GM19240 (cell line): Measurements from ENCODE around the gene IPPK.

Source experiments
- DNase-seq: peaks from one replicate; pipeline ENCODE4 v3.0.0; 2011; ENCODE audit warnings: low spot score; ENCODE audit not compliant: insufficient read length

The IPPK gene, protein sequence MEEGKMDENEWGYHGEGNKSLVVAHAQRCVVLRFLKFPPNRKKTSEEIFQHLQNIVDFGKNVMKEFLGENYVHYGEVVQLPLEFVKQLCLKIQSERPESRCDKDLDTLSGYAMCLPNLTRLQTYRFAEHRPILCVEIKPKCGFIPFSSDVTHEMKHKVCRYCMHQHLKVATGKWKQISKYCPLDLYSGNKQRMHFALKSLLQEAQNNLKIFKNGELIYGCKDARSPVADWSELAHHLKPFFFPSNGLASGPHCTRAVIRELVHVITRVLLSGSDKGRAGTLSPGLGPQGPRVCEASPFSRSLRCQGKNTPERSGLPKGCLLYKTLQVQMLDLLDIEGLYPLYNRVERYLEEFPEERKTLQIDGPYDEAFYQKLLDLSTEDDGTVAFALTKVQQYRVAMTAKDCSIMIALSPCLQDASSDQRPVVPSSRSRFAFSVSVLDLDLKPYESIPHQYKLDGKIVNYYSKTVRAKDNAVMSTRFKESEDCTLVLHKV

GRCh38 chr9:92669890-92670708 lies at the start of gene IPPK:
IPPK (minus strand) TSS chr9:92670131; CDS start chr9:92669988, 143 bp downstream.
- DNase-seq: peak; percentile 99

DNA sequence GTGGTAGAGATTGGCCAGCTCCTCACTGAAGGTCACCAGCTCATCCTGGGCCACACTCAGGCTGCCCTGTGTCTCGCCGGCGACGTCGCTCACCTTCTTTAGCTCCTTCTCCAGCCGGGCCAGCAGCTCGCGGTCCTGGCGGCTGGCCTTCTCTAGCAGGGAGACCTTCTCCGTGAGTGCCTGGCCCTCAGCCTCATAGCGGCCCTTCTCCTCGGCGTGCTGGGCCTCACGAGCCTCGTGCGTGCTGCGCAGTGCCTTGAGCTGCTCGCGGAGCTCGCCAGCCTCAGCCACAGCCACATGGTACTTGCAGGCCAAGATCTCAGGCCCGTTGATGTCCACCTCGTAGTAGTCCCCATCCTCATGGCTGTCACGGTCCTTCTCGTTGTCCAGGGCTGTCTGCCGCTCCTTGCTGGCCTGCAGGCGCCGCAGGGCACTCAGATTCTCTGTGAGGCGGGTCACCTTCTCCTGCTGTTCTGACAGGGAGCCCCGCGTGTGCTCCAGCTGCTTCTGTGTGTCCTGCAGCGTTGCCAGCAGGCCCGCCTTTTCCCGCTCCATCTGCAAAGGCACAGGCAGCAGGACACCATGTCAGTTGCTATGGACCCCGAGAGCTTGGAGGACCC lies 49.2 kb upstream of the IPPK start:
- no peak for DNase-seq

DNA sequence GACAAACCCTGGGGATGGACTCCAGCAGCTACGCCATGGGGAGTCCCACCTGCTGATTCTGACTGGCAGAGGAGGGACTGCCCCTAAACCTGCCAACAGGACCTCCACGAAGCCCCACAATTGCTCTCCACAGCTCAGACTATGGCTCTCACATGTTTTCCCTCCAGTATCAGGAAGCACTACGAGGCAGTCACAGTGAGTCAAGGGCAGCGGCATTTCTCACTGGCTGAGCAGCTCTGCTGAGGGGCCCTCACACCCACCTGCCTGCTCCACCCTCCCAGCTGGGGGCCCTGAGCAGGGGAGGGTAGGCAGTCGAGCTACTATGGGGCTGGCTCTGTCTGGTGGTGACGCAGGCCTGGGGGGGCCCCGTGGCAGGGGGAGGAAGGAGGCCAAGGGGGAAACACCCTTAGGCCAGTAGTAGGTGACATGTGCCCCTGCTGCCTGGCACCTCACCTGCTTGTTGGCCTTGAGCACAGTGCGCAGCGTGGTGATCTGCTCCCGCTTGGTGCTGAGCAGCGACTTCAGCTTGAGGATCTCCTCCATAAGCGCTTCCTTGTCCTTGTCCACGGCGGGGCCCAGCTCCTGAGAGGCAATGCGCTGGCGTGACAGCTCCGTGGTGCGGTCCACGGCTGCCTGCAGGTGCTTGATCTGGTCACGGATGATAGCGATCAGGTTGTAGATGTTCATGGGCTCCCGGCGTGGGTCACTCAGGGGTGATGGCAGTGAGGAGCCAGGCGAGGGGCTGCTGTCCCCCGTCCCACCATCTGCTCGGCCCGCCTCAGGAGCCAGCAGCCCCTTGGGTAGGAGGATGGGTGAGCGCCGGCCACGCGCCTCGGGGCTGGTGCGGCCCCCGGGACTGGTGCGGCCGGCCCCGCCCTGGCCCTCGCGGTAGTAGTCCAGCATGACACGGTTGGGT lies 48.4 kb upstream of the IPPK start:
- no peak for DNase-seq

DNA sequence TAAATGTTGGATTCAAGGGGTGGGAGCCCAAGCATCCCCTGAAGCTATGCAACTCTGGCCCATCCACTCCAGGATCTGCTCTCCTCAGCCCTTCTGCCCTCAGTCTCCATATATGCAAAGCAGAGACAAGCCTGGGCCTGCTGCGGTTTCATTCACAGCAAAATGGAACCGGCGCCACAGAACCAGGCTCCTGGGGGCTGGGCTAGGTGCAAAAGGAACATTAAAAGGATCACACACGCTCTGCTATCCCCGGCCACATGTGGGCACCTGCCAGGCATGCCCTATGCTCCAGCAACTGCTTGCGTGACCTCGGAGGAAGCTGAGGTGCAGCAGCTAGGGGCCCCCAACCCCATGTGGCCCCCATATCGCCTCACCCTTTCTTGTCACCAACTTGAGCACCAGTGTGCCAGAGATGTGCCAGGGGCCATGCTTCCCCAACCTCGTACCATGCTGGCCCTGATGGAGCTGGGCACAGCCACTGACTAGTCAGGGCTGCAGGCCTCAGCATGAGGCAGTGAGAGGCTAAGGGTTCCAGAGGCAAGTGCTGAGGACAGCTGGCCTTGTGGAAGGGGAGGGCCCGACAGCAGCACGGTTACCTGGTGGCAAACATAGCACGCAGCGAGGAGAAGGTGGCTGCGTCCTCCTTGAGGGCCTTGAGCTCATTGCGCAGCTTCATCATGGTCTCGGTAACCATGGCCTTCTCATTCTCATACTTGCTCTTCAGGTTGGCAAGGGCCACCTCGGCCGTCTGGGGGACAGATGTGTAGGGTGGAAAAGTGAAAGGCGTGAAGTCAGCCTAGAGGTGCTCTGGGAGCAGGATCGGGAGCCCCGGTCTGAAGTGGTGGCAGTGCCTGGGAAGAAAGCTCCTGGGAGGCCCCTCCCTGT lies 47.5 kb upstream of the IPPK start:
- no peak for DNase-seq

GRCh38 chr9:92716557-92716956 lies 46.6 kb upstream of the IPPK start:
- peak; percentile 78 for DNase-seq

GRCh38 chr9:92715488-92716231 lies 45.7 kb upstream of the IPPK start:
- no peak for DNase-seq

DNA sequence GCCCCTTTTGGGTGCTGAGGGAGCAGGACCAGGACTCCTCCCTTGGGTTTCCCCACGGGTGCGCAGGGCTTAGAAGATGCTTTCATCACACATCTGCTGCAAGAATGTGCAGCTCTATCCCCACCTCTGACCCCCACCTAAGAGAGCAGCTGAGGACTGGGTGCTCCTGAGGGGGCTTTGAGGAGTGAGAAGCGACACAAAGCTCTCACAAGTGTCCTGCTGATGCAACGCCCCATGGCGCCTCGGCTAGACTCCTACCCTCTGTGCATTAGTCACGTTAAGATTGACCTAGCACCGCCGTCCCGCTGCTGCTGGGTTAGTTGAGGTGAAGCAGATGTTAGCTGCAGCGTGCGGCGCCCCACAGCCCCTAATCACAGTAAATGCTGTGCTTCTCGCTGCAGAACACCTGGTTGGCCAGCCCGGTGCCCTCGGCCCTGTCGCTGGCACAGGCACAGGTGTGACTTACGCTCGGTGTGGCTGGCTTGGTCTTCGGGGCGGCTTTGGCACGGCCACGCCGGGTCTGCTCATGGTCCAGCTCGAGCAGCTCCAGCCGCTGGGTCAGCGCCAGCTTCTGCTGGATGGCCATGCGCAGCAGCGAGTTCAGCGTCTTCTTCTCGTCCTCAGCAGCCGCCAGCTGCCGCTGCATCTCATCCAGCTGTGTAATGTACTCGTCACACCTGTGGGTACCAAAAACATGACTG lies 45.0 kb upstream of the IPPK start:
- DNase-seq: no peak

- DNase-seq: no peak
Observed at GRCh38 chr9:92714016-92714415, 44.1 kb upstream of the IPPK start.

DNA sequence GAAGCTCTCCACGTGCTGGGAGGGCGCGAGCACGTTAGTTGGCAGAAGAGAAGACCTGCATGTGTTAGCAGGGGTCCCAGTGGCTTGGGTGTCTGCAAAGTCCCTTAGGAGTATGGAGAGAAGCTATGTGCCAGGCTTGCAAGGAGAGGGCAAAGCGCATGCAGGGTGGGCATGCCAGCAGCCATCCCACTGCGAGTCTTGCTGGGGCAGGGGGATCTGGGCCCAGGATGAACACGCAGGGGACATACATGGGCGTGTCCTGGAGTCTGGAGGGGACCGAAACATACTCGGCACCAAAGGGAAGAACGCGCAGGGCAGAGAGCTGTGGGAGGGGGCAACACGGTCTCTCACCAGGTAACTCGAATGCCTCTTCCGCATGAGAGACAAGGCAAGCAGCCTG lies 43.6 kb upstream of the IPPK start:
- DNase-seq: no peak

DNA sequence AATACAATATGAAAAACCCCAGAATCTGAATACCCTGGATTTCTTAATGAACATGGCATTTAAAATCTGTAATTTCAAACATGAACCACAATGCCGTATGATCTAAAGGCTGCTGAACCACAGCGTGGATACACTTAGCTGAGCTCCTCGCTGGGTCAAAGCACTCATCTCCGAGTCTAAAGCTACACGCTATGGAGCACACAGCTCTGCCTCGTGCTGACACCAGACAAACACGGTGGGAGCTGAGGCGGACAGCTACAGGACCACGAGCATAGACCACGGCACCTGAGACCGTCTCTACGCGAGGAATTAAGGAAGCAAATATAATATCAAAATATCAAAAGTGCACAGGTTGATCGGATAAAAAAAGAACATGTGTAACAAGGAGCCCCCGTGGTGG lies 42.8 kb upstream of the IPPK start:
- no peak for DNase-seq

GRCh38 chr9:92711844-92712243 lies 41.9 kb upstream of the IPPK start:
- DNase-seq: no peak

GRCh38 chr9:92711146-92711545 lies 41.2 kb upstream of the IPPK start:
- no peak for DNase-seq

- DNase-seq: no peak
Observed at GRCh38 chr9:92710368-92710767, 40.4 kb upstream of the IPPK start.

- no peak for DNase-seq
Observed at GRCh38 chr9:92709954-92710353, 40.0 kb upstream of the IPPK start.

- no peak for DNase-seq
Observed at GRCh38 chr9:92709240-92709639, 39.3 kb upstream of the IPPK start.

DNA sequence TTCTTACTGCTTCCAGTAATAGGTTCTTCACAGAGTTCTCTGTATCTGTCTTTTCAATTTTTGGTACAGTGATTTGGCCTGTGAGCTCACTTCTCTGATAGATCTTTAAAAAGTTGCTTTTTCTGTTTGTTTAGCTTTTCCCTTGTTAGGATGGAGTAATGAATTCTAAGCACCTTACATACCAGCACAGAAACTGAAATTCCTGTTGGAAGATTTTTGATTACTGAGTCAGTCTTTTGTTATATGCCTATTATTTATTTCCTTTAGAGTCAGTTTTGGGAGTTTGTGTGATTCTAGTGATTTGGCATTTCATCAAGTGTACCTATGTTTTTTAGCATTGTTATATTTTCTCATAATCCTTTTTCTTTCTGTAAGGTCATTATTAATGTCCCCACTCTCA lies 37.6 kb upstream of the IPPK start:
- no peak for DNase-seq

DNA sequence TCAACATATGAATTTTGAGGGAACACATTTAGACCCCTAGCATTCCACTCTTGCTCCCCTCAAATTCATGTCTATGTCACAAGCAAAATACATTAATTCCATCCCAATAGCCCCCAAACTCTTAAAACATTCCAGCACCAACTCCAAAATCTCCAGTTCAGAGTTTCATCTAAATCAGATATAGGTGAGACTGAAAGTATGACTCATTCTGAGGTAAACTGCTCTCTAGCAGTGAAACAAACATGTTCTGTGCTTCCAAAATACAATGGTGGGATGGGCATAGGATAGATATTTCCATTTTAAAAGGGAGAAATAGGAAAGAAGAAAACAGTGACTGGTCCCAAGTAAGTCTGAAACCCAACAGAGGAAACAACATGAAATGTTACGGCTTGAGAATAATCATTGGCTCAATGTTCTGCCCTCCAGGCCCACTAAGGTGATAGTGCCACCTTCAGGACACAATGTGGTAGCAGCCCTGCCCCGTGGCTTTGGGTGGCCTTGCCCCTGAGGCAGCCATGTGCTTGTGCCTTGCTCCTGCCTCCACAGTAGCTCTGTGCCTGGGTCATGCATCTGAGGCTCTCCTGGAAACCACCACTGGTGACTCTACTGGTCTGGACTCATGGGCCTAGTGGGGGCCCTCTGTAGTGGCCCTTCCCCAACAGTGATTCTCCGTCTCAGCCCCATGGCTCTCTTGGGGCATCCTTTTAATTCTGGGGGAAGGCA lies 36.4 kb upstream of the IPPK start:
- DNase-seq: no peak

DNA sequence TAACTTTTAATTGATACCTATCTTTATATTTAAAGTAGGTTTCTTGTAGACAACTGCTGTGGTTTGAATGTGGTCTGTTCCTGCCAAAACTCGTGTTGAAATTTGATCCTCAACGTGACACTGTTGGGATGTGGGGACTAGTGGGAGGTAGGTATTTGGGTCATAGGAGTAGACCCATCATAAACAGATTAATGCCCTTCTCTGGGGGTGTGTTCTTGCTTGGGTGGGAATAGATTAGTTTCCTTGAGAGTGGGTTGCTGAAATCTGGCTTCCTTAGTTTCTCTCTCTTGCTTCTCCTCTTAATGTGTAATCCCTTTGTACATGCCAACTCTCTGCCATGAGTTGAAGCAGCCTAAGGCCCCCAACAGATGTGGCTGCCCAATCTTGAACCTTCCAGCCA lies 34.6 kb upstream of the IPPK start:
- DNase-seq: no peak
